Gastroesophageal sphincter (tissue), 3 donors: Measurements from ENCODE around the gene PDZD4.

Experiments used
- EP300 ChIP-seq: sonication (generic); formaldehyde crosslinking; IDR thresholded peaks from one replicate; pipeline ENCODE4 v1.6.1; 2017; ENCODE audit warnings: antibody characterized with exemption, mild to moderate bottlenecking
- POLR2A ChIP-seq, 2 donors: fragments of 450-650 bp; IDR thresholded peaks; one replicate each; pipeline ENCODE4 v1.6.1; 2017; ENCODE audit warnings: antibody characterized with exemption in 2 of 2, mild to moderate bottlenecking in 2 of 2, moderate library complexity in 1 of 2
- TF ChIP-seq, protein P1 (sequence below), 4 experiments: fragments of 200-600 bp in 2 of 4; fragments of 450-650 bp in 2 of 4; sonication (generic) in 1 of 4; IDR thresholded peaks; one replicate each; pipeline ENCODE4 v1.5.1; 2017 to 2019; ENCODE audit warnings: antibody characterized with exemption in 4 of 4, mild to moderate bottlenecking in 2 of 4, moderate library complexity in 2 of 4

DNA sequence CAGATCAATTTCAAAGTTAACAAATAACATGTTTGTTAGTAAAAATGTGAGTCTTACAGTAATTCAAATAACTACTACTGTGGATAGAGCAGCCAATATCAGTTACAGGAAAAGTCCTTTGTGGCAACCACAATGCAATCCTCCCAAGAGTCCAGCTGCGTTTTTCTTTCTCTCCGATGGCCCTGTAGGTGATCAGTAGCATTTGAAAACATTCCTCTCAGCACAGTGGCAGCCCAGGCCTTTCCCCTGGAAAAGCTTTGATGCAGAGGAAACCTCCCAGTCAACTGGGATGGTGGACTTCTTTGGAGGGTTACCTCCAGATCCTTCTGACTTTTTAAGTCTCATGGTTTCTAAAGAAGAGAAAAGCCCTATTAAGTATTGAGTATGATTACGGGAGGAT, 18.0 kb upstream of the PDZD4 start:
- TF ChIP-seq POLR2A (IDR thresholded peaks at IDR 0.05): no peak
- TF ChIP-seq, protein P1, sequence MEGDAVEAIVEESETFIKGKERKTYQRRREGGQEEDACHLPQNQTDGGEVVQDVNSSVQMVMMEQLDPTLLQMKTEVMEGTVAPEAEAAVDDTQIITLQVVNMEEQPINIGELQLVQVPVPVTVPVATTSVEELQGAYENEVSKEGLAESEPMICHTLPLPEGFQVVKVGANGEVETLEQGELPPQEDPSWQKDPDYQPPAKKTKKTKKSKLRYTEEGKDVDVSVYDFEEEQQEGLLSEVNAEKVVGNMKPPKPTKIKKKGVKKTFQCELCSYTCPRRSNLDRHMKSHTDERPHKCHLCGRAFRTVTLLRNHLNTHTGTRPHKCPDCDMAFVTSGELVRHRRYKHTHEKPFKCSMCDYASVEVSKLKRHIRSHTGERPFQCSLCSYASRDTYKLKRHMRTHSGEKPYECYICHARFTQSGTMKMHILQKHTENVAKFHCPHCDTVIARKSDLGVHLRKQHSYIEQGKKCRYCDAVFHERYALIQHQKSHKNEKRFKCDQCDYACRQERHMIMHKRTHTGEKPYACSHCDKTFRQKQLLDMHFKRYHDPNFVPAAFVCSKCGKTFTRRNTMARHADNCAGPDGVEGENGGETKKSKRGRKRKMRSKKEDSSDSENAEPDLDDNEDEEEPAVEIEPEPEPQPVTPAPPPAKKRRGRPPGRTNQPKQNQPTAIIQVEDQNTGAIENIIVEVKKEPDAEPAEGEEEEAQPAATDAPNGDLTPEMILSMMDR (IDR thresholded peaks at IDR 0.05): no peak
- no peak for TF ChIP-seq EP300
